C4-2B (cell line): ENCODE results near the gene RPUSD1.

ENCODE experiments used
- CTCF ChIP-seq: fragments of 450-650 bp; conservative IDR thresholded peaks from 2 replicates; pipeline ENCODE4 v1.5.1; 2017; ENCODE audit warnings: mild to moderate bottlenecking
- ZFX ChIP-seq: fragments of 450-650 bp; IDR thresholded peaks from 2 replicates; pipeline ENCODE4 v1.6.1; 2017

GRCh38 chr16:813916-814412 lies 25.8 kb upstream of the RPUSD1 start:
- no peak for TF ChIP-seq ZFX
- TF ChIP-seq CTCF: no peak; the same call in 1 of the 2 replicates
